Kidney (tissue), 14 donors: Measurements from ENCODE around the gene GRID1. TPM values are rescaled to one million over a fixed set of nuclear protein-coding genes. Genes with fewer than 3 reads are reported as not detected.

Experiments
- DNase-seq, 5 donors: peaks; one replicate each; pipeline ENCODE4 v3.0.0-alpha.2; 2013 to 2020
- FAIRE-seq: peaks from 2 replicates; lab custom pipeline; 2012; peaks lifted over from hg19 to GRCh38; lab: Jason Lieb, UNC
- H3K27ac ChIP-seq, 2 donors: one replicate each; pipeline ENCODE4 v1.7.0; 2013; ENCODE audit warnings: low read depth in 2 of 2, low read length in 2 of 2, inconsistent platforms in 1 of 2
- H3K27me3 ChIP-seq: one replicate; pipeline ENCODE4 v1.7.1; 2013; ENCODE audit warnings: low read length, inconsistent platforms; ENCODE audit not compliant: control insufficient read depth, insufficient read depth
- H3K36me3 ChIP-seq, 3 donors: one replicate each; pipeline versions ENCODE4 v1.7.0 to v1.7.1; 2013; ENCODE audit warnings: low read length in 3 of 3, control low read depth in 1 of 3, inconsistent platforms in 1 of 3; ENCODE audit not compliant: insufficient read depth in 3 of 3, control insufficient read depth in 2 of 3
- H3K4me1 ChIP-seq, 3 donors: one replicate each; pipeline versions ENCODE4 v1.7.0 to v1.7.1; 2013; ENCODE audit warnings: low read length in 3 of 3, inconsistent platforms in 1 of 3, low read depth in 1 of 3; ENCODE audit not compliant: control insufficient read depth in 2 of 3, insufficient read depth in 2 of 3
- H3K4me3 ChIP-seq, 3 donors: one replicate each; pipeline versions ENCODE4 v1.7.0 to v1.8.1; 2013; ENCODE audit warnings: low read length in 3 of 3, control low read depth in 1 of 3, inconsistent platforms in 1 of 3
- H3K9ac ChIP-seq, 3 donors: one replicate each; pipeline versions ENCODE4 v1.7.0 to v1.7.1; 2013; ENCODE audit warnings: low read length in 3 of 3, control low read depth in 1 of 3, inconsistent platforms in 1 of 3
- H3K9me3 ChIP-seq, 3 donors: one replicate each; pipeline versions ENCODE4 v1.7.0 to v1.7.1; 2013; ENCODE audit warnings: low read length in 3 of 3, control low read depth in 1 of 3, inconsistent platforms in 1 of 3; ENCODE audit not compliant: control insufficient read depth in 2 of 3, insufficient read depth in 1 of 3
- CTCF ChIP-seq: IDR thresholded peaks from 3 replicates; pipeline ENCODE4 v1.5.1; 2012; ENCODE audit warnings: mild to moderate bottlenecking, moderate library complexity, borderline replicate concordance; ENCODE audit not compliant: insufficient read depth; ENCODE audit errors: extremely low read depth
- intact Hi-C: fragments of 100-400 bp; cut with DNase I; formaldehyde crosslinking; loops from one replicate; pipeline ENCODE4 v1.11.1; 2022
- polyA plus RNA-seq: library from polyadenylated mRNA; stranded (reverse); fragments of 350-450 nt; fragmentation: Illumina TruSeq; extraction: RNeasy Lipid Tissue Mini Kit (QIAGEN cat#74804); gene quantifications from one replicate; pipeline ENCODE4 v1.2.3, GENCODE V29; 2014; ENCODE audit warnings: low read depth, low replicate concordance; ENCODE audit not compliant: insufficient read depth
- total RNA-seq: library from RNA; stranded (reverse); fragmentation: NEBNext Ultra II Directional; extraction: Animal tissue kit (Norgen Biotek cat#: 25700); gene quantifications from one replicate; pipeline ENCODE4 v1.2.1, GENCODE V29; 2021
- donor health status: control.
- donor health status: control.
- donor health status: control.
- donor health status: control.
- donor health status: control.
- donor health status: DM: yes; HTN: yes; CAD: no.
- donor health status: Normal renal cell carcinoma (clear cell type).

GRID1 gene
- total and polyA plus RNA-seq, 2 donors from 2014 or later = 0.37 to 1.4 TPM

GRCh38 chr10:86281396-86281795 is 85.2 kb downstream of the GRID1 start:
- Histone ChIP-seq H3K9me3 (peaks cover 0 to 4% (median 0%) of the 10 kb centered on the region in 3 donors), H3K4me1 (no peaks in the 10 kb centered on the region), H3K27ac (no peak overlapping the region), H3K9ac (no peak overlapping the region), H3K4me3 (no peak overlapping the region), H3K27me3 (no peaks in the 10 kb centered on the region), H3K36me3 (no peaks in the 10 kb centered on the region)
- intact Hi-C loops = no loop called here
- TF ChIP-seq CTCF = no peak
- no peak for FAIRE-seq
- DNase-seq = peak in 2 of 5 donors; percentile 1 to 6

DNA sequence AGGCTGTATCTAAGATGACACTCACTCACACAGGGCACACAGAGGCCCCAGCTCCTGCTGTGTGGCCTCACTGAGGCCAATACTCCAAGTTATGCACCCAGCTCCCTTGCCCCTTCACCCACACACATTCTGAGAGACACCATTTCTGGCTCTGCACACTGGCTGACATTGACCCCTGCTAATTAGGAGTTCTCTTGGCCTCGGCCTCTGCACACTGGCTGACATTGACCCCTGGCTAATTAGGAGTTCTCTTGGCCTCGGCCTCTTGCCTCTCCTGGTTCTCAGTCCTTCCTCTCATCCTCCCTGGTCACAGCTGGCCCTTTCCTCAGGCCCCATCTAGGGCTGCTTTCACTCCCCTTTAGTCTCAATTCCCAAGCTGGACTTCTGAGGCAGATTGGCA is 97.3 kb downstream of the GRID1 start:
- intact Hi-C loops = no loop called here
- H3K4me3 ChIP-seq = no peak overlapping the region
- H3K27me3 ChIP-seq = no peaks in the 10 kb centered on the region
- no peak overlapping the region for H3K27ac ChIP-seq
- DNase-seq = peak in 2 of 5 donors; percentile 5
- no peak overlapping the region for H3K9ac ChIP-seq
- no peaks in the 10 kb centered on the region for H3K4me1 ChIP-seq
- no peak for TF ChIP-seq CTCF
- no peaks in the 10 kb centered on the region for H3K36me3 ChIP-seq
- FAIRE-seq = no peak
- H3K9me3 ChIP-seq = no peaks in the 10 kb centered on the region

DNA sequence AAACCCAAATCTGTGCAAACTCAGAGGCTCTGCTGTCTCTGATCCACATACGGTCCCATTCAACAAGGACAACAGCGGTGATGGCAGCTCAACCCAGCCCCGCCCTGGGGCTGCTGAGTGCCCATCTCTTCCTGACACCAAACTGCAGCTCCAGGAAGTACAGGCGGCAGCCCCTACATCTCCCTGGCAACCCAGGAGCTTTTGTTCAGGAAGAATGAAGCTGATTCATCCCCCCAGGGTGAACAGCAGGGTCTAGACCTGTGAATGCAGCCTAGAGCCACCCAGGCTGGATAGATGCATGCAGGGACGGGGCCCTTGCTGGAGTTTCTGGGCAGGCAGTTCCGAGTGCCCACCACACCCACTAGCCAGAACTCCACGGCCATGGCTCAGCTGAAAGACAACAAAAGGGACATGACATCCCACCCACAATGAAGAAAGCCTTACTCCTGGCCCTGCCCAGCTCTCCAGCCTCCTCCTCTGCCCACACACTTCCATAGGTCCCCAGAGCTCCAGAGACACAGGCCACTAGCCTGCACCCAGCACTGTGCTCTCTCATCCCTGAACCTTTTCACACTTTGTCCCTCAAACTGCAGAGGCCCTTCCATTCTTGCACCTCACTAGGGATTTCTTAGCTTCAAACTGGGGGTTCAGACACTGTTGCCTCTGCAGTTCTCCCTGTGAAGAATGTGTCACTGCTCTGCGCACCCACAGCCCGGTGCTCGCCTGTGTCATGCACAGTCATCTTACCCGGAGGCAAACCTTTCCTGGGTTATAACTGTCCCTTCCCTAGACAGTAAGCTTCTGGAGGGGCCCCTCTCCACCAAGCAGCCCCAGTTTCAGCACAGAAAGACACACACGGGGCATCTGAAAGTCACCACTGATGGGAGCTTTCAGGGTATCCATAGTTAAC is 99.1 kb downstream of the GRID1 start:
- DNase-seq (peak in 2 of 5 donors; percentile 4 to 16), FAIRE-seq (no peak)

More for the DNA sequence above, 99.1 kb downstream of the GRID1 start:
- intact Hi-C loops = no loop called here
- Histone ChIP-seq H3K27ac (no peak overlapping the region), H3K4me3 (no peak overlapping the region), H3K36me3 (no peaks in the 10 kb centered on the region), H3K9me3 (no peaks in the 10 kb centered on the region), H3K9ac (no peak overlapping the region), H3K4me1 (no peaks in the 10 kb centered on the region), H3K27me3 (peaks cover 2% of the 10 kb centered on the region)
- no peak for TF ChIP-seq CTCF
